ENCODE data around the gene TSSC4.

Gene TSSC4

GRCh38 chr11:2413742-2414579, 13.4 kb downstream of the TSSC4 start:
- H3K4me3 ChIP-seq (replicated peaks in 1 of 2; ENCODE audit: low read depth in 2 of 2, low read length in 2 of 2), result no peak overlapping the region
- TF ChIP-seq CTCF (IDR thresholded peaks at IDR 0.05; ENCODE audit: low read depth, low read length), result no peak
- DNase-seq (ENCODE audit: low read depth in 2 of 2), result no peak

- no peak overlapping the region for H3K4me3 ChIP-seq (replicated peaks in 1 of 2; ENCODE audit: low read depth in 2 of 2, low read length in 2 of 2)
- TF ChIP-seq CTCF (IDR thresholded peaks at IDR 0.05; ENCODE audit: low read depth, low read length), result no peak
- DNase-seq (ENCODE audit: low read depth in 2 of 2), result no peak
These were observed 14.1 kb downstream of the TSSC4 start for GRCh38 chr11:2414616-2415015.

- no peak for DNase-seq (ENCODE audit: low read depth in 2 of 2)
- TF ChIP-seq CTCF (IDR thresholded peaks at IDR 0.05; ENCODE audit: low read depth, low read length), result no peak
- no peak overlapping the region for H3K4me3 ChIP-seq (replicated peaks in 1 of 2; ENCODE audit: low read depth in 2 of 2, low read length in 2 of 2)
These were observed 14.6 kb downstream of the TSSC4 start for GRCh38 chr11:2415171-2415570.

- TF ChIP-seq CTCF (IDR thresholded peaks at IDR 0.05; ENCODE audit: low read depth, low read length), result no peak
- no peak for DNase-seq (ENCODE audit: low read depth in 2 of 2)
- H3K4me3 ChIP-seq (replicated peaks in 1 of 2; ENCODE audit: low read depth in 2 of 2, low read length in 2 of 2), result no peak overlapping the region
These were observed 15.2 kb downstream of the TSSC4 start for GRCh38 chr11:2415601-2416380.

GRCh38 chr11:2416765-2417164, 16.2 kb downstream of the TSSC4 start:
- TF ChIP-seq CTCF (IDR thresholded peaks at IDR 0.05; ENCODE audit: low read depth, low read length), result no peak
- no peak overlapping the region for H3K4me3 ChIP-seq (replicated peaks in 1 of 2; ENCODE audit: low read depth in 2 of 2, low read length in 2 of 2)

GRCh38 chr11:2417856-2418692, 17.5 kb downstream of the TSSC4 start:
- H3K4me3 ChIP-seq (replicated peaks in 1 of 2; ENCODE audit: low read depth in 2 of 2, low read length in 2 of 2), result no peak overlapping the region
- TF ChIP-seq CTCF (IDR thresholded peaks at IDR 0.05; ENCODE audit: low read depth, low read length), result no peak
- no peak for DNase-seq (ENCODE audit: low read depth in 2 of 2)

More at GRCh38 chr11:2416765-2417164, 16.2 kb downstream of the TSSC4 start:
- no peak for DNase-seq (ENCODE audit: low read depth in 2 of 2)
